GM18505 (cell line): ENCODE results near the gene IFT172.
"Not testable (repeated sequence)": the region's sequence is repeated elsewhere in the genome, so short reads cannot be mapped to it uniquely, and the experiment has no call there.

Experiments
- ATAC-seq: cut with Tn5 transposase; IDR thresholded peaks from one replicate; pipeline ENCODE4 v1.9.1; 2021; ENCODE audit not compliant: unreplicated experiment
- POLR2A ChIP-seq: IDR thresholded peaks from 4 replicates; pipeline ENCODE4 v1.6.1; 2011; ENCODE audit warnings: borderline replicate concordance; ENCODE audit not compliant: insufficient read depth, insufficient read length; ENCODE audit errors: extremely low read depth

The IFT172 gene

DNA sequence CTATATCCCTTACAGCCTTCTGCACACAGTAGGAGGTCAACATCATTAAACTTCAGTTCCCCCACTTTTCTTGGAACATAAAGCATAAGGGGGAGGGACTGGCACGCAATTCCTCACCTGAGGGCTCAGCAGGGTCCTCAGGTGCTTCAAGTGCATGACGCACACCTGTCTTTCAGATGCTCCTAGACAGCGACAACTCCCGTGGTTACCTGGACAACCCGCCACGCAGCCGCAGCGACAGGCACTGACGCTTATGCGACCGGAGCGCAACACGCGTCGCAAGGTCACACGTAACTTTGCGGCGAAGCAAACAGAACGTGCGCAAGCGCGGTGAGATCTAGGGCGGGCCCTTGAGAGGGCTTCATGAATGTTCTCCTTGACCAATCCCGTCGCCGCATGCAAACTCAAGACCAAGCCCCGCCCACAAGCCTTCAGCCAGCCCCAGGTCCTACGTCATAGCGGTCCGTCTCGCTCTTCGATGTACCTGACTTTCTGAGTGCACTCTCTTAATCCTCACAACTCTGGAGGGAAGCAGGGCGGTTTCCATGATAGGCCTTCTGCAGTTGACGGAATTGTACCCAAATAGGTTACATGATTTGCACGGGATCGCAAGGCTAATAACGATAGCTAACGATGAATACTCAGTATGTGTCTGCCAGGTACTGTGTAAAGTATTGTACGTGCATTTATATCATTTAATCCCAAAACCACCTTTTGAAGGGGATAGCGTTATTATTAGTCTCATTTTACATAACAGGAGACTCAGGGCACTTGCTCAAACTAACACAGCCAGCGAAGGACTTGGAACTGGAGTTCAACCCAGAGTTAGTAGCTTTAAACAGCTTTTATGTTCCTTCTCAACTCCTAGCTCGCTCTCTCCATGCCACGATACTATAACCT is at the start of gene IFT172:
IFT172 (minus strand) TSS at position 246 of the 900 bp plus-strand sequence; CDS start at position 156, 90 bp downstream.
- ATAC-seq = peak; percentile 93
- peak; percentile 52 for TF ChIP-seq POLR2A

DNA sequence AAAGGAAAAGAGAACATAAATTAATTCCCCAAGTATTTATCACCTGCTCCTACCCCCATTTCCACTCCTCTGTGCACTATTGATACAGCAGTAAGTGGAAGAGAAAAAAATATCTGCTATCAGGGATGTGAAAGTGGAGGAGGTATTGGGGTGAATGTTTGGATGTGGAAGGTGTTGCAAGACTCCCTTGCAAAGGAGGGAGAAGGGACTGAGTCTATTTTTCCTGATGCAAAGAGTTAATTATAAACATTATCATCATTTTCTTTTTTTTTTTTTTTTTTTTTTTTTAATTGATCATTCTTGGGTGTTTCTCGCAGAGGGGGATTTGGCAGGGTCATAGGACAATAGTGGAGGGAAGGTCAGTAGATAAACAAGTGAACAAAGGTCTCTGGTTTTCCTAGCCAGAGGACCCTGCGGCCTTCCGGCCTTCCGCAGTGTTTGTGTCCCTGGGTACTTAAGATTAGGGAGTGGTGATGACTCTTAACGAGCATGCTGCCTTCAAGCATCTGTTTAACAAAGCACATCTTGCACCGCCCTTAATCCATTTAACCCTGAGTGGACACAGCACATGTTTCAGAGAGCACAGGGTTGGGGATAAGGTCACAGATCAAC is 49.4 kb upstream of the IFT172 start:
- not testable (repeated sequence) for ATAC-seq

DNA sequence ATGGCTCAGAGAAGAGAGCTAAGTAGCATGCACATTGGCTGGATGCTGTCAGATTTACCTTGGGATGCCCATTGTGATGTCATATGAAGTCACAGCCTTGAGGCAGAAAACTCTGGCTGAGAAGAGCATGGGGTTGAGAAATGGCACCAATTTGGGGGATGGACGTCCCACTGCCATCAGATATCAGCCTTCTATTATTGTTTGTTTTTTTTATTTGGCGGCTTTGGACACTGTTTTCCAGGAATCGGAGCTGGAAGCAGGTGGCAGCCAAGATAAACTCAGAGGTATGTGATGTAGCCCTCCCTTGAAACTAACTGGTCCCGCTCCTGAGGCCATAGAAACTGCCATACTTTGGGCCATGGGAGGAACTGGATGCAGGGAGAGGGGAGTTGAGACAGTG is 47.7 kb upstream of the IFT172 start:
- no peak for ATAC-seq

GRCh38 chr2:27531983-27532382 is 42.4 kb upstream of the IFT172 start:
- TF ChIP-seq POLR2A = no peak

More for the DNA sequence above, 47.7 kb upstream of the IFT172 start:
- no peak for TF ChIP-seq POLR2A

DNA sequence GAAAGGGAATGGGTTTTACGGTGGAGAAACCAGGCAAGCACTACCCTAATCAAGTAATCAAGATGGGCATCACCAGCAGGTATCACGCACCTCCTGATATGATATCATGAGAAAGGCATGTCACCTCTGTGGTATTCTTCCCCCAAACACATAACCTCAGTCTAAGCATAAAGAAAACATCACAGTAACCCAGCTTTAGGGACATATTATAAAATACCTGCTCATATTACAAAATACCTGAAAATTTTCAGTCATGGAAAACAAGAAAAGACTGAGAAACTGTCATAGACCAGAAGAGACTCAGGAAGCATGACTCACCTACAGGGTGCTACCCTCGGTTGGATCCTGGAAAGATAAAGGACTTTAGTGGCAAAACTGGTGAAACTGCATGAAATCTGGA is 37.6 kb upstream of the IFT172 start:
- TF ChIP-seq POLR2A = no peak
- no peak for ATAC-seq

More at GRCh38 chr2:27531983-27532382, 42.4 kb upstream of the IFT172 start:
- no peak for ATAC-seq

- no peak for ATAC-seq
- TF ChIP-seq POLR2A = no peak
These were observed 32.9 kb upstream of the IFT172 start for GRCh38 chr2:27522400-27522945.

DNA sequence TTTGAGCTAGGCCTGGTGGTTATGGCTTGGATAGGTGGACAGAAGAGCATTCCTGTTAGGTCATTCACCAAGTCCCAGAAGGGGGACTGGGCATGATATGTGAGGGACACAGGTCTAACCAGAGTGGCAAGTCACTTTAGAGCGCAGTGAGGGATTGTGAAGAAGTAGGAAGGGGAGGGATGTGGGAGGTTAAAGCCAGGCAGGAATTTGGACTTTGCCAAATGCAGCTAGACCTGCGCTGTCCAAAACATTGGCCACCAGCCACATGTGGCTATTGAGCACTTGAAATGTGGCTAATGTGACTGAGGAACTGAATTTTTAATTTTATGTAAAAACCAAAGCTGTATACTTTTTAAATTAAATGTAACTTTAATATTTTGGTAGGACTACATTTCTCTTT is 30.8 kb upstream of the IFT172 start:
- ATAC-seq = no peak
- no peak for TF ChIP-seq POLR2A

- no peak for TF ChIP-seq POLR2A
- ATAC-seq = no peak
These were observed 29.2 kb upstream of the IFT172 start for GRCh38 chr2:27518782-27519113.

- TF ChIP-seq POLR2A = no peak
These were observed 28.7 kb upstream of the IFT172 start for GRCh38 chr2:27518113-27518781.

DNA sequence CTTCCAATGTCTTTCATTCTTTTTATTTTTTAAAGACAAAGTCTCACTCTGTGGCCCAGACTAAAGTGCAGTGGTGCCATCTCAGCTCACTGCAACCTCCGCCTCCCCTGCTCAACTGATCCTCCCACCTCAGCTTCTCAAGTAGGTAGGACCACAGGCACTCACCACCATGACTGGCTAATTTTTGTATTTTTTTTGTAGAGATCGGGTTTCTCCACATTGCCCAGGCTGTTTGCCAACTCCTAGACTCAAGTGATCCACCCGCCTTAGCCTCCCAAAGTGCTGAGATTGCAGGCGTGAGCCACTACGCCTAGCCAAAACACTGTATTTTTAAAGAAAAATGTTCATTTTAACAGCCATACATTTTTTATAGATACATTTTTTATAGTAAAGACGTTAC is 19.8 kb upstream of the IFT172 start:
- ATAC-seq = no peak
- no peak for TF ChIP-seq POLR2A

More at GRCh38 chr2:27518113-27518781, 28.7 kb upstream of the IFT172 start:
- ATAC-seq = no peak

DNA sequence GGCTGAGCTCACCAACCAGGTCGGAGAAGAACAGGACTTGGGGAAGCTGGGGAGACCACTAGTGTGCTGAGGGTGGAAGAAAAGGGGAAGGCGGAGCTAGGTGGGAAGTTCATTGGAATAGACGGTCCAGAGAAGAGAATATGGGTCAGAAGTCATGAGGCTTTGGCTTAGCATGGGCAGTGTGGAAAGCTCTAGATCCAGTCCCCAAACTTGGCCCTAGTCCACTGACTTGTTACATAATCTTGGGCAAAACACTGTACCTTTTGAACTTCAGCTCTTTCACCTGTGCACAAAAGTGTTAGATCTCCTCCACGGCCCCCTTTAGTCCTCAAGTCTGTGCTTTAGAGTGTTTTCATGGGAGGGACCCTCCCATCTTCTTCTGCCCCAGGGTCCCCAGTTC is 17.8 kb upstream of the IFT172 start:
- no peak for TF ChIP-seq POLR2A
- ATAC-seq = no peak

DNA sequence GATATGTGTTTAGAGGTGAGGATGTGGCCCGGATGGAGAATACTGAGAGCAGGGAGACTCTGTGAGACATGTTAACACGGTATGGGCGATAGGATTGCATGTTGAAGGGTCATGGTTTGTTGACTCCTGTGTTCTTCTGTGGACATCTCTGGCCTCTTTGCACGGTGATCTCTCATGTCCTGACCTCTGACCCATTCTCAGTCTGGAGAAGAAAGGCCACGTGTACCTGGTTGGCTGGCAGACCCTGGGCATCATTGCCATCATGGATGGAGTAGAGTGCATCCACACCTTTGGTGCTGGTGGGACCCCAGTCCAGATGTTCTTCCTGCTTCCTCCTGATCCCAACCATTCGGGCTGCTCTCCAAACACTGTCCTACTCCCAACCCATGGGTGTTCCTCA is 17.0 kb upstream of the IFT172 start:
- no peak for TF ChIP-seq POLR2A
- no peak for ATAC-seq

DNA sequence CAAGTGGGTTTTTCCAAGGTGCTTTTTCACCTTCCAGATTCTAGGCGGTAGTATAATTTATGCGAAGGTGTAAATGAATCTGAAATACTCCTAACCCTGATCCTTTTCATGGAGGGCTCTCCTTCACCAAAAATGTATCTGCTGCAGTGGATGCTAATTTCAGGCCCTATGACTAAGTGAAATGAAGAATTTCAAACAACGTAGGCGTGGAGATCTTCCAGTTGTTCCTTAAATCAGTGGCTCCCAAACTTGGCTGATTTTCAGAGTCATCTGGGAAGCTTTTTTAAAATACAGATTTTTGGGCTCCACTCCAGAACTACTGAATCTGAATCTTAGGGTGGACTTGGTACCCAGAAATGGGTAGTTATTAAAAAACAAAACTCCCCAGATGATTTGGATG is 12.6 kb upstream of the IFT172 start:
- TF ChIP-seq POLR2A = no peak
- ATAC-seq = no peak
